ENCODE results near the gene F8.
"Not testable (repeated sequence)": the region's sequence is repeated elsewhere in the genome, so short reads cannot be mapped to it uniquely, and the experiment has no call there.

F8 gene

GRCh38 chrX:154855256-154855655 lies 167.3 kb downstream of the F8 start:
- DNase-seq = no peak

GRCh38 chrX:154850957-154851611 lies 171.4 kb downstream of the F8 start:
- DNase-seq = no peak

- DNase-seq = no peak
Measured at GRCh38 chrX:154840856-154841255, 181.7 kb downstream of the F8 start.

GRCh38 chrX:154836163-154836562 lies 186.4 kb downstream of the F8 start:
- DNase-seq = no peak

- DNase-seq = no peak
Measured at GRCh38 chrX:154834562-154834961, 188.0 kb downstream of the F8 start, which contains the start of gene SMIM9. Gene SMIM9 (minus strand): TSS chrX:154834662. CDS start chrX:154830856, 3,806 bp downstream.

- no peak for DNase-seq
Measured at GRCh38 chrX:154833746-154834274, 188.7 kb downstream of the F8 start.

- DNase-seq = no peak
Measured at GRCh38 chrX:154829926-154830442, 192.5 kb downstream of the F8 start.

- DNase-seq = no peak
Measured at GRCh38 chrX:154829134-154829533, 193.4 kb downstream of the F8 start.

GRCh38 chrX:154828016-154828408 lies 194.5 kb downstream of the F8 start:
- DNase-seq = no peak

GRCh38 chrX:154827194-154828015 lies 195.1 kb downstream of the F8 start:
- DNase-seq = no peak

GRCh38 chrX:154825586-154825985 lies 196.9 kb downstream of the F8 start:
- DNase-seq = not testable (repeated sequence)

GRCh38 chrX:154824638-154825037 lies 197.9 kb downstream of the F8 start:
- no peak for DNase-seq

GRCh38 chrX:154822029-154822428 lies 200.5 kb downstream of the F8 start:
- no peak for DNase-seq

GRCh38 chrX:154821523-154821922 lies 201.0 kb downstream of the F8 start:
- no peak for DNase-seq

- no peak for DNase-seq
Measured at GRCh38 chrX:154819771-154820341, 202.7 kb downstream of the F8 start.

- DNase-seq = no peak
Measured at GRCh38 chrX:154818916-154819770, 203.4 kb downstream of the F8 start.

GRCh38 chrX:154817048-154817618 lies 205.4 kb downstream of the F8 start:
- not testable (repeated sequence) for DNase-seq

- not testable (repeated sequence) for DNase-seq
Measured at GRCh38 chrX:154816326-154816898, 206.1 kb downstream of the F8 start.

GRCh38 chrX:154815274-154815818 lies 207.2 kb downstream of the F8 start:
- DNase-seq = no peak

GRCh38 chrX:154813801-154814200 lies 208.7 kb downstream of the F8 start:
- DNase-seq = no peak

GRCh38 chrX:154812341-154813101 lies 210.0 kb downstream of the F8 start:
- DNase-seq = no peak
